ENCODE measurements around the gene TMEM208. TPM values are rescaled to one million over a fixed set of nuclear protein-coding genes. Genes with fewer than 3 reads are reported as not detected.

TMEM208 gene
- polyA plus RNA-seq, 1 donor = 18.6 TPM

DNA sequence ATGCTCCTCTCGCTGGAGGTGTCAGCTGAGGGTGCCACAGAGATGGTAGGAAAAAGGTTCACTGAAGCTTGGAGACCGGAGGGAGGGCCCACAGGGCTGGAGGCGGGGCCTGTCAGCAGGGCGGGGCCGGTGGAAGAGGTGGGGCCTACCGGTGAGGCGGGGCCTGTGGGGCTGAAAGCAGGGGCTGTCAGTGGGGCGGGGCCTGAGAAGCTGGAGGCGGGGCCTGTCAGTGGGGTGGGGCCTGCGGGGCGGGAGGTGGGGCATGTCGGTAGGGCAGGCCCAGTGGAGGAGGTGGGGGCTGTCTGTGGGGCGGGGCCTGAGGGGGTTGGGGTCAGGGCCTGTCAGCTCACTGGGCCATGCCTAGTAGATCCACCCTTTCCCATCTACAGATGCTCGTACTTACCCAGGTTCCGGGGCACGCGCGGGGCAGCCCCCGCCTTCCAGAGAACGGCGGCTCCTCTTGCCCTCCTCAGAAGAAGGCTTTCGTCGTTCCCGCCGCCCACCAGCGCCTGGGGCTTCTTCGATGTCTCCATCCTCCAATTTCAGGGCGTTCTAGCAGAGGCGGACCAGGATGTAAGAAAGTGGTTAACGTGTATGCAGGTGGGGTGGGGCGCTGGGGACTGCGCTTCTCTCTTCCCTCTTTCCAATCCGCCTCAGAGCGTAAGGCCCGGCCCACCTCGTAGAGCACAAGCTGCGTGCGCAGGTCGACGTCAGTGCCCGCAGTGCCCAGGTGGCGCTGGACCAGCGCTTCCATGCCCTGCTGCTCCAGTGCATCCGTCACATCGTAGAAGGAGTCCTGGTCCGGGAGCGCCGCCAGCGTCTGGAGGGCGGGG, 9.8 kb downstream of the TMEM208 start:
- no peak for DNase-seq (ENCODE audit: low read depth)

DNA sequence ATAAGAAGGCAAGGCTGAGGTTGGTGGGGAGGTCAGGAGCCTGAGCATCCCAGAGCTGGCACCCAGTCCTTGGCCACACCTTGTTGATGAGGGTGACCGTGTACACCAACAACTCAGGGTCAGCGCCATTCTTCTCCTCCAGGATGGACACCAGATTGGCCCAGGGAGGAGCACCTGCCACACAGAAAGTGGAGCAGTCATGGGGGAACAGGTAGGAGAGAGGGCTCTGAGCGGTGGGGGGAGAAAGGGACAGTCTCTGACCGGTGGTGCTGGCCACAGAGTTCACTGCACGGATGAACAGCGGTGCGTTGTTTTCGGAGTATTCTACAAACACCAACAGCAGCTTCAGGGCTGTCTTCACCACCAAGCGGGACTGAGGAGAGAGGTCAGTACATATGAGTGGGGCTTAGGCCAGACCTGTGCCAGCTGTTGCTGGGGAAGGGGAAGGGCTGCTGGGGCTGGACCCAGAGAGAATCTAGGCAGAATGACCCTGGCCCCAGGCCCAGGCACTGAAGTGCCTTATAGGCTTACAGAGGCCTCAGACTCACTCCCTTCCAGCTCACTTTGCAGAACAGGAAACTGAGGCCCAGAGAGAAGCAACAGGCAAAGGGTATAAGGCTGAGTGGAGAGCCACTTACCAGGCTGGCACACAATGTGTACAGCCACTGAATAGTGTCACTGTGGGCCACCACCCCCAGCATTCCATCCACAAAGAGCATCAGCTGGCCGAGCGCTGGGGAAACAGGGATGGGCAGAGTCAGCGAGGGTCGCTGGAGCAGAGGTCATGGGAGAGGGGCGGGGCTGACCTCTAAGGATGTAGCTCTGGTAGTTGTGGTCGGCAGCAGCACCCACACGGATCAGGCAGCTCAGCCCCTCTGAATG, 10.7 kb downstream of the TMEM208 start:
- DNase-seq (ENCODE audit: low read depth) = no peak

DNA sequence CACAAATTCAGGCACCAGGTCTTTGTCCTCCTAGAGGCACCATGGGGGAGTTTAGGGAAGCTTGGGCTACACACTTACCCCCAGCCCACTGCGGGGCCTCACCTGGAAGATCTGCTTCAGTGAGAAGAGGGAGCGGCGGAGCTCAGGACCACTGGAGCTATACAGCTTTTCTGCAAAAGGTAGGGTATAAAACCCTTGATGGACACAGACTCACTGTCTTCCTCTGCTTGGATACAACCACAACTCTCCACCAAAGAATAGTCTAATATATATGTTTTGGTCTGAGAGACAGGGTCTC, 11.3 kb downstream of the TMEM208 start:
- no peak for DNase-seq (ENCODE audit: low read depth)

DNA sequence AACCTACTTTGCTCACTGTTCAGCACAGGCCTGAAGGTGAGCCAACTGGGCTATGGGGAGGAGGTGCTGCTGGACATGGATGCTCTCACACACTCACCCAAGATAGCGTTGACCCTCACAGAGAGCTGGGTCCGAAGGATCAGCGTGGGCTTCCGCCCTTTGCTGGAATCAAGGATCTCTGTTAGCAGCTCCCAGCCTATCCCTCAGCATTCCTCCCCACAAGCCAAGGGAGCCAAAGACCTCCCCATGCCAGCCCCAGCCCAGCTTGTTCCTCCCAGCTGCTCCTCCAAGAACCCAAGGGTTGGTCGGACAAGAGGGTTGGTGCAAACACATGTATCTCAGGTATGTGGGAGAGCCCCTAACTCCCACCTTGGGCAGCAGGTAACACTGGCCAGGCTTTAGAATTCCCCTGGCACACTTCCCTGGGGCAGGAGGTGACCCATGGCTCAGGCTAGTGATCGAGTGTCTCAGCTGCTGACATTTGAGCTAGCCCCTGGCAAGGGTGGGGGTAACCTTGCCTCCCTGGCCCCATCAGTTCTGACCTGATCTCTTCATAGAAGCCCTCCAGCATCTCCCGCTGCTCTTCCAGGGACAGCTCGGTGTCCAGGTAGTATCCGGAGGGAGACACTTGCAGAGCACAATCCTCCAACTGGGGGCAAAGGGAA, 12.0 kb downstream of the TMEM208 start:
- DNase-seq (ENCODE audit: low read depth) = no peak

DNA sequence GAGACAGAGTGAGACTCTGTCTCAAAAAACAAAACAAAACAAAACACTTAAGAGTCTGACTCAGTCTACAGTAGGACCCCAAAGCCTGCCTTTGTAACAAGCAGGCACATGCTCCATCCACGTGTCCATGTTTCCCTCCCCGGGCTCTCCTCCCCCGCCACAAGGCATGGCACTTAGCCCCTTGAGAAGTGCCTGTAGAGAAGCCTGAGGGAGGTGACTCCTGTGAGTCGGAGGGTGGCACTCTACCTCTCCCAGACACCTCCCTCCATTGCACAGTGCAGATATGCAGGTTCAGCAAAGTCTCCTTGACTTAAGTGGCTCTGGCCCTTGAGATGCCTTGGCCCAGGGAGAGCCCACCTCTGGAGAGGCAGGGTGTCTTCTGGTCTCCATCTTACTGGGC, 13.6 kb downstream of the TMEM208 start:
- no peak for DNase-seq (ENCODE audit: low read depth)

DNA sequence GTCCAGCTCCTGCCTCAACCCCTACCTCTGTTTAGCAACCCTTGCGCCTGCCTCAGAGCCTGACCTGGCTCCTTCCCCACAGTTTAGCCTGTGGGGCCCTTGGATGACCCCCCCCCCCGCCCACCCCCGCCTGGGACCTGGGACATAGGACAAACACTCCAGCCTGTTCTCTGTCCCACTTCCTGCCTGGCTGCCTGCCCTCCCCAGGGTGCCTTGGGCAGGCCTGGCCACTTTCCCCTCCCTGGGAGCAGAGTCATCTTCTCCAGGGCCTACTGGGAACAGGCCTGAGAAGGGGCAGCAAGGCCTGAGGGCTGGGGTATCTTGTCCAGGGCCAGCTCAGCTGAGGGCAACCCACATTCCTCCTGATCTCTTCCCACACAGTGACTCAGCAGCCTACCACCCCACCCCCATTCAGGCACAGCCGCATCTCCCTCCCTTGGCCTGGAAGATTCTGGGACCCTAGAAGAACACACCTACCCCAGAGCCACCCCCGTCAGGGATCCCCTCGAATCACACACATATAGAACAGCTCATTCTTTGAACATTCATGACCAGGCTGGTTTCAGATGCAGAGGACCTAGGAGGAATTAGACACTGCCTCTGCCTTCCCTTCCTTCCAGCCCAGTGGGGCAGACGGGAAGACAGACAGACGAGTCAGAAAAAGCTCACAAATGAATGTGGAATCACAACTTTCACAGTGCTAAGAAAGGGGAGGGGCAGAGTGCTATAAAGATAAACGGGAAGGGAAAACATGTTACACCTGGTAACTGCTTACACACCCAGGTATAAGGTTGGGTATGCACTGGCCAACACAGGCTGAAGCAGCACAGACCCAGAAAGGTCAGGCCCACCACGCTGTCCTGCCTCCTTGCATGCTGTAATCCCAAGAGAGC, 14.3 kb downstream of the TMEM208 start:
- DNase-seq (ENCODE audit: low read depth) = no peak

DNA sequence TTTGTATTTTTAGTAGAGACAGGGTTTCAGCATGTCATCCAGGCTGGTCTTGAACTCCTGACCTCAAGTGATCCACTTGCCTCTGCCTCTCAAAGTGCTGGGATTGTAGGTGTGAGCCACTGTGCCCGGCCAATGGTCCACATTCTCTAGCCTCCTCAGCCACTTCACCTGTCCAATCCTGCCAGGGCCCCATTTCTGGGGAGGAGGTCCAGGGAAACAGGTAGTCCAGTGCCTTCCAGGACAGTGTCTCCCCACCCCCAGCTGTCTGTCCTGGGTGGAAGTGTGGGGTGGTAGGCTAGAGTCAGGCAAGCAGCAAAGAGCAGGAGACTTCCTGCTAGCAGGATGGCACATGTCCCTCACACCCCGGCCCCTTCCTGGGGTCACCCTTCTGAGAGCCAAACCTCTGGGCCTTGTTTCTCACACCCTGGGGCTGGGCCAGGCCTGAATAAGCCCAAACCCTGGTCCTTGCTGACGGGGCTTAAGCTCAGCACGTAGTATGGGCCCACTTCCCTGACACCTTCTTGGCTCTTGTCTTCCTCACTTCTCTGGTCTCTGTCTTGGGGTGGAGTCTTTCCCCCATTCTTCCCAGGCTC, 15.3 kb downstream of the TMEM208 start:
- DNase-seq (ENCODE audit: low read depth) = no peak

DNA sequence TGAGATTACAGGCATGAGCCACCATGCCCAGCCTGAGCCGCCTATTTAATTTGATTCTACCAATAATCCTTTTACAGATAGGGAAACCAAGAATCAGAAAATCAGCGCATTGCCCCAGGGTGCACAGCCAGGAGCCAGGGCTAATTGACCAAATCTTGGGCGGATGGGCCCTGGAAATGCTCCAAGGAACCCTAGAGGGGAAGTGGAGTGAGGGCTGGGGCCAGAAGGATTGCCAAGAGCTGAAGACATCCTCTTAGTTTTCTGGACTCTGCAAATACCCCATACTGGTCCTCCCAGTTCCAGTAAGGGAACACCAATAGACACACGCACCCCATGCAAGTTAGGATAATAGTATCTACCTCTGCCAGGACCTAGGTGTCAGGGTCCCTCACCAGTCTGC, 16.6 kb downstream of the TMEM208 start:
- DNase-seq (ENCODE audit: low read depth) = no peak

DNA sequence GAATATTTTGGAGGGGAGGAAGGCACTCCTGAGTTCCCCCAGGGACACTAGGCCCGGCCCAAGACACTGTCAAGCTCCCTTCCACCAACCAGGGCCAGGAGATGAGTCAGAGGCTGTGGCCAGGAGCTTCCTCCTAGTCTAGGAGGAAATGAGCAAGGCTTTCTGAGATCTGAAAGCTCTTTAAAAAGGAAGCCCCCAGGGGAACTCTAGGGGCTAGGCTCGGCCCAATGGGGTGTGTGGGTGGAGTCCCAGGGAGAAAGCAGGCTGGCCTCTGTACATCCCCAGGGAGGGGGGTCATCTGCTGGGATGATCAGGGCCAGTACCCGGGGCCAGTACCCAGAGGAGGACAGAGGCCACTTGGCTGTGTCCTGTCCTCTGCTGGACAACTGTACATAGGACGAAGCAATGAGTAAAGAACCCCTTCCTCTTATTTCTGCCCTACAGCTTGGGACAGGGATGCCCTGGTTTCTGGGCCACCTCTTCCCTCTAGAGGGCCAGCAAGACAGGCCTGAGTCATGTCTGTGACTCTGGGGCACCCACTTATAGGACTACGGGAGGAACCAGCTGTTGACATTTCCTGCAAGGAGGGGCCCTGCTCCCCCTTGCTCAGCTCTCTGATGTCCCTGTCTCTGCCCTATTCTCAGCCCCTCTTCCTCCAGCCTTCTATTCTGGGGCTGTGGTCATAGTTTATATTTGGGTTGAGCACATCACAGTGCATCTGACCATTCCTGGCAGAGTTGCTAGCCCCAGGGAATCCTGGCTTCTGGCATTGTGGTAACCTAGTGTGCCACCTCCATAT, 17.7 kb downstream of the TMEM208 start:
- DNase-seq (ENCODE audit: low read depth) = no peak

DNA sequence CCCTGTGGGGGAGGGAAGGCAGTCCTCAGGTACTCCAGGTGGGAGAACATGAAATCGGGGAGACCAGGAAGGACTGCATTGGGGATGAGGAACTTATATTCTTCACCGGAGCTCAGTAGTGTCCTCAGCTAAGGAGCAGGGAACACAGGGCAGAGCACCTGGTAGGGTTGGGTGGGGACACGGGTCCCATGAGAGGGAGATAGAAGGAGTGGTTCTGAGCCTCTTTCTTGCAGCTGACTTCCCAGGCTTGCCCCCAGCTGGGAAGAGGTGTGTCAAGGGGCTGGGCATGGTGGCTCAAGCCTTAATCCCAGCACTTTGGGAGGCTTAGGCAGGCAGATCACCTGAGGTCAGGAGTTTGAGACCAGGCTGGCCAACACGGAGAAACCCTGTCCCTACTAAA, 18.3 kb downstream of the TMEM208 start:
- DNase-seq (ENCODE audit: low read depth) = no peak

DNA sequence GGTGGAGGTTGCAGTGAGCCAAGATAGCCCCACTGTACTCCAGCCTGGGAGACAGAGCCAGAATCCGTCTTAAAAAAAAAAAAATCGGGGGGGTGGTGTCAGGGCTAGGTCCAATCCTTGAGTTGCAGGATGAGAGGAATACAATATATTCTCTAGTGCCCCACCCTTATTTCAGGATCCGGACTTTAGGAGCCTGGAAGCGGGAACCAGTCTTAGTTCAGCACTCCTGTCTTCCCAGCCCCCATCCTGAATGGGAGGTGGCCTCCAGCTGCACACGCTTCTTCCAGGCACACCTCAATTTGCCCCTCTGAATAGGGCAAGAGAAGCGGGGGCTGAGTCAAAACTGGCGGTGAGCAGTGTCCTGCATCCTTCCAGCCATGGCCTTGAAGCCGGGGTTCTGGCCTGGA, 18.7 kb downstream of the TMEM208 start:
- DNase-seq (ENCODE audit: low read depth) = no peak

DNA sequence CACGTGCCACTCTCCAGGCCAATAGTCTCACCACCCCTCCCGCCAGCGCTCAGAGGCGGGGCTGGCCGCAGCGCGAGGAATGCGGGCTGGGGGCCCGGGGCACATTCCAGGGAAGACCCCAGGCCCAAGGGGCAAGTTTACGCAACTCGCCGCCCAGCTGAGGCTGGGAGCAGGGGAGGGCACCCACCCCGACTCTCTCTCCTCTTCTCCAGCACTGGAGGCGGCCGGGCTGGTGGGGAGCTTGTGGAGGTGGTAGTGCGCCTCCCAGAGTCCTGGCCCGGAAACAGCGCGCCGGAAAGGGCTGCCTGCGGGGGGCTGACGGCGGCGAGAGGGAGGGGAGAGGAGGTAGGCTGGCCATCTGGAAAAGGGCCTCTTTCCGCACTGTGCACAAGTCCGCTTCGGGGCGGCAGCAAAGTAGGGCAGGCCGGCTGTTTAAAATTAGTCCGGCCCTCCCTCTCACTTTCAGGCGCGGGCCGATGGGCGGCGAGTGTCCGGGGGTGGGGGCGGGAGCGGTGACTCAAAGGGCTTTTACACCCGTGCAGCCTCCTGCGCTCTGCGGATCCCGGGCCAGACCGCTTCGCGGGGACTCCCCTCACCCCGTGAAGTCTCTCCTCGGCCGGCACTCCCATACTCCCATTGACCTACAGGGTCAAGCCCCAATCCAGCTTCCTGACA, 19.3 kb downstream of the TMEM208 start:
- no peak for DNase-seq (ENCODE audit: low read depth)

DNA sequence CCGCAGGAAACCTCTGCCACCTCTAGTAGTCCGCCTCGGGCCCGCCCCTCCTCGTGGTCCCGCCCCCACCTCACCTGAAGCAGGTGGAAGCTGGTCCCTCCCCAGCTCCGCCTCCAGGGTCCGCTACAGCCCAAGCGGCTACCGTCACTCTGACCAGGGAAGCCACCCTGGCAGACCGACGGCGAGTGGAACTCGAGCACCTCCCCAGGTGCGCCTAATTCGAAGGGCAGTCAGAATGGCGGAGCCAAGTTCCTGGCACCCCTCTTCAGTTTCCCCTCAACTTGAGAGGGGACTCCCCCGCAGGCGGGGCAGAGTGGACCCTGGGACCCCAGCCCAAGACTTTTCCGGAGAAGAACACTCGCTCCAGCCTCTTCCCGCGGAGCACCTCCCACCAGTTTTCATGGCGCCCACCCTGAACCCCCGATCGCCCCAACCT, 19.8 kb downstream of the TMEM208 start:
- no peak for DNase-seq (ENCODE audit: low read depth)

DNA sequence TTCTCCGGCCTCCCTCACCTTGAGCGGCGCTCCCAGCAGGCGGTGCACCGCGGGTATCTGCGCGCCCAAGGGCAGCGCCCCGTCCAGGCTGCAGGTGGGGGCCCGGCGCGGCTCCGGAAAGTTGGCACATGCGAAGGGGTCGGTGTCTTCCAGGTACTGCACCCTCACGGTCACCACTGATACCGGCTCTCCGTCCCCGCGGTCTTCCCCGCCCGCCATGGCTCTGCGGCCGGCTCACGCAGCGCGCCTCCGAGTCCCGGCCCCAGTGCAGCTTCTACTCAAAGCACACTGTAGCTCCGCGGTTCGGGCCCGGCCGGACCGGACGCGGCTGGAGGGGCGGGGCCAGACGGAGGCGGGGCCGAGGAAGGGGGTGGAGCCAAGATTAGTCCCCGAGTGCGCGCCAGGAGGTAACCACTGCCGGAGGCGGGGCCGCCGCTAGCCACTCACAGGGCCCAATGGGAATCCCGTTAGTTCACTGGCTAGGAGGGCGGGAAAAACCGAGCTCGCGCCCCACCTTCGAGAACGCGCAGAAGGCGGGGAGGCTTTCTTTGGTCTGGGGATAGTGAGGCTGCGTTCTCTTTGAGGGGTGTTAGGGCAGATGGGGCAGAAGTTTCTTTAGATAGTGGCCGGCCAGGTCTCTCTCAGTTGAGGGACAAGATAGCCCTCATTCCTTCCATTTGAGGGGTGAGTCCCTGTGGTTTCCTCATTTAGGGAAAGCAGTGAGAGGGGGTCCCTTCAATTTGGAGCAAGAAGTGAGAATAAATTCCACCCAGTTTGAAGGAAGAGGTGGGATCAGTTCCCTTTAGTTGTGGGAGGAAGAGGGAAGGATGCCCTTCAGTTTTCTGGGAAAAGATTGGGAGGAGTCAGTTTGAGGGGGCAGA, 20.5 kb downstream of the TMEM208 start, which contains the start of gene FHOD1:
Gene FHOD1, minus strand, starts transcription at position 290 of the 881 bp plus-strand sequence. Its CDS starts 71 bp downstream, at position 219.
- DNase-seq (ENCODE audit: low read depth) = peak; percentile 83

DNA sequence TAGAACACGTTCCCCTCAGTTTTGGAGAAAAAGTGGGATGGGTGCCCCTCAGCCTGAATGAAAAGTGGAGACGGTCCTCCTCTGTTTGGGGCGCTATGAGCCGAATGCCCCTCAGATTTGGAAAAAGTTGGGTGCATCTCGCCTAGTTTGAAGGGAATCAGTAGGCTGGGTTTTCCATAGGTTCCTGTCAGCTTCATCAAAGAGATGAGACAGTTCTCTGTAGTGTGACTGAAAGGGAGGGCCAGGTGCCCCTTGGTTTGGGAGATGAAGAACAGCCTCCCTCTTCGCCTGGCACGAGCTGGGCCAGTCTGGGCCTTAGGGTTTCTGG, 21.1 kb downstream of the TMEM208 start:
- DNase-seq (ENCODE audit: low read depth) = no peak

DNA sequence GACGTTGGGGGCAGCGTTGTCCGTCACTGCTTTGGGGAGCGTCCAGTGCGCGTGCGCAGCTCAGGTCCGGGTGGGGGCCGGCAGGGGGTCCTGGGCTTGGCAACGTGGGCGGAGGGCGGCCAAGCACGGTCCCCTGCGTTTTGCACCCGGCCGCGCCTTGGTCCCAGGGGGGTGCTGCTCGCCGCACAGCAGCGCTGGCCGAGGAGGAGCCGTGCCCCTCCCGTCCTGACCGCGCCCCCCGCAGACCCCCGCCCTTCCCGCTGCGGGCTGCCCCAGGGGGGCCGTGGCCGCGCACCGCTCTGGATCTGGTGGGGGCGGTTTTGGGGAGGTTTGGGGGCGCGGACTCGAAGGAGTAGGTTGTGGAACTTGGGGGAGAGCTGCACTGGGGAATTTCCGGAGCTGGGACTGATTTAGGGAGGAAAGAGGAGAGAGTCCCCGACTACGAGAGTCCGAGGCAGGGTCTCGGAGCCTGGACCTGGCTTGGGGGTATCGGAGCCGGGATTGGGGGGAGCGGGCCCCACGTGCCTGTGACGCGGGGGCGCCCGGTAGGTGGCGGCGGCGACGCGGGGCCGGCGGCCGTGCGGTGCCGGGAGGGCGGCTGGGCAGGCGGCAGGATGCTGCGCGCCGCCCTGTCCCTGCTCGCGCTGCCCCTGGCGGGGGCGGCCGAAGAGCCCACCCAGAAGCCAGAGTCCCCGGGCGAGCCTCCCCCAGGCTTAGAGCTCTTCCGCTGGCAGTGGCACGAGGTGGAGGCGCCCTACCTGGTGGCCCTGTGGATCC, 21.7 kb downstream of the TMEM208 start, which contains the start of gene SLC9A5:
Gene SLC9A5, plus strand, starts transcription at position 579 of the 777 bp plus-strand sequence. Its CDS starts 36 bp downstream, at position 615.
- DNase-seq (ENCODE audit: low read depth) = no peak

DNA sequence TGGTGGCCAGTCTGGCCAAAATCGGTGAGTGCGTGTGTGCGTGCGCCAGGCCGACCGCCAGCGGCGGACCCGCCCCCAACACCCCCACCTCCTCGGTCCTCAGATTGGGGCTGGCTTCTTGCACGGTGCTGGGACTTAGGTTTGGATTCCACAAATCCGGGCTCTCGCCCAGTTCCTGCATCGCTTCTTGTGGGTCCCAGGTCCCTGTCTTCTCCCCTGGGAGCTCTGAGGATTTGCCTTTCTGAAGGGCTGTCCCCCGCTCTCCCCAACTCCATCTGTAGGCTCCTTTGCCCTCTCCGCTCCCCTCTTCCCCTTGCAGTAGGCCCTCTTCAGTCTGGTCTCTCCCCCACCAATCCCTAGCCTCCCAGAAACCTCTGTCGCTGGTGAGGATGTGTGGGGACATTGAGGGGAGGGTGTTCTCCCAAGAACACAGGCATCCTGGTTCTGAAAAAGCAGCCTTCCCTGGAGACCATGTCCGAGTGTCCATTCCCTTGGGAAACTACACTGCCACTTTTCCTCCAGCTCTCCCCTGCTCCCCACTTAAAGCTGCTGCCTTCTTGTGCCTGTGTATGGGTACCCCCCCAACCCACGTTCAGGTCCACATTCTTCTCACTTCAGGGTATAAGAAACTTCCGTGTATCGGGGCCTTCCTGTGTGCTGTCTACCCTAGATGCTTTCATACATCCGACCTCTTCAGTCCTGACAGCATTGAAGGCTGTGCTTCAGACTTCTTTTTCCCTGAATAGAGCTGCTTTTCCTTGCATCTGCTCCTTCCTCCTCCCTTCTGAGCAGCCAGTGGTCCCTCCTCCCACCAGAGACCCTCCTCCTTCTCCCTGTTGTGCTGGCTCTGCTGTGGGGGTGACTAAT, 22.5 kb downstream of the TMEM208 start:
- DNase-seq (ENCODE audit: low read depth) = no peak

Measured in forelimb muscle (tissue), 1 donor.